ENCODE measurements around the gene CEP164.

CEP164 gene

GRCh38 chr11:117303646-117304315 lies 23.9 kb upstream of the CEP164 start:
- H3K4me3 ChIP-seq (ENCODE audit: low read depth, low read length): no peak overlapping the region
- TF ChIP-seq CTCF (IDR thresholded peaks at IDR 0.05; ENCODE audit: low read depth, low read length, missing control alignments): no peak
- no peak for DNase-seq (ENCODE audit: low read depth)

- no peak for TF ChIP-seq CTCF (IDR thresholded peaks at IDR 0.05; ENCODE audit: low read depth, low read length, missing control alignments)
- H3K4me3 ChIP-seq (ENCODE audit: low read depth, low read length): no peak overlapping the region
- DNase-seq (ENCODE audit: low read depth): no peak
Observed at GRCh38 chr11:117305145-117305544, 22.5 kb upstream of the CEP164 start.

- no peak overlapping the region for H3K4me3 ChIP-seq (ENCODE audit: low read depth, low read length)
Observed at GRCh38 chr11:117309310-117309709, 18.3 kb upstream of the CEP164 start.

GRCh38 chr11:117313091-117313490 lies 14.6 kb upstream of the CEP164 start:
- no peak for DNase-seq (ENCODE audit: low read depth)
- TF ChIP-seq CTCF (IDR thresholded peaks at IDR 0.05; ENCODE audit: low read depth, low read length, missing control alignments): no peak
- no peak overlapping the region for H3K4me3 ChIP-seq (ENCODE audit: low read depth, low read length)

More at GRCh38 chr11:117309310-117309709, 18.3 kb upstream of the CEP164 start:
- DNase-seq (ENCODE audit: low read depth): no peak
- no peak for TF ChIP-seq CTCF (IDR thresholded peaks at IDR 0.05; ENCODE audit: low read depth, low read length, missing control alignments)

- H3K4me3 ChIP-seq (ENCODE audit: low read depth, low read length): no peak overlapping the region
- no peak for TF ChIP-seq CTCF (IDR thresholded peaks at IDR 0.05; ENCODE audit: low read depth, low read length, missing control alignments)
- DNase-seq (ENCODE audit: low read depth): no peak
Observed at GRCh38 chr11:117313828-117314768, 13.6 kb upstream of the CEP164 start.

- no peak for DNase-seq (ENCODE audit: low read depth)
- no peak for TF ChIP-seq CTCF (IDR thresholded peaks at IDR 0.05; ENCODE audit: low read depth, low read length, missing control alignments)
- no peak overlapping the region for H3K4me3 ChIP-seq (ENCODE audit: low read depth, low read length)
Observed at GRCh38 chr11:117314840-117315239, 12.8 kb upstream of the CEP164 start.

All from GM12864 (cell line).